Right lobe of liver (tissue), 6 donors: ENCODE data around the gene SLC8A1. TPM values are rescaled to one million over a fixed set of nuclear protein-coding genes. Genes with fewer than 3 reads are reported as not detected.

Source experiments
- ATAC-seq, 4 donors: fragments of 200-7000 bp; cut with Tn5 transposase; one replicate each; pipeline ENCODE4 v1.9.1; 2020; ENCODE audit warnings: mild to moderate bottlenecking in 4 of 4, moderate library complexity in 4 of 4
- DNase-seq, 3 donors: peaks; one replicate each; pipeline ENCODE4 v3.0.0-alpha.2; 2020
- H3K27ac ChIP-seq, 3 donors: fragments of 200-600 bp; one replicate each; pipeline ENCODE4 v1.8.0; 2022
- H3K27me3 ChIP-seq, 2 donors: fragments of 200-600 bp; one replicate each; pipeline ENCODE4 v1.8.0; 2022
- H3K36me3 ChIP-seq, 4 donors: fragments of 200-600 bp; sonication (generic) in 1 of 4; one replicate each; pipeline versions ENCODE4 v1.5.1 to v1.8.0; 2017 to 2022; ENCODE audit warnings: control low read depth in 1 of 4
- H3K4me1 ChIP-seq, 4 donors: fragments of 200-600 bp; sonication (generic) in 1 of 4; one replicate each; pipeline versions ENCODE4 v1.5.1 to v1.8.0; 2017 to 2022; ENCODE audit warnings: control low read depth in 1 of 4
- H3K4me3 ChIP-seq, 3 donors: fragments of 200-600 bp; one replicate each; pipeline ENCODE4 v1.8.0; 2022
- H3K9me3 ChIP-seq, 4 donors: fragments of 200-600 bp; sonication (generic) in 1 of 4; one replicate each; pipeline versions ENCODE4 v1.5.1 to v1.8.0; 2017 to 2022; ENCODE audit warnings: control low read depth in 1 of 4
- CTCF ChIP-seq, 4 donors: fragments of 200-600 bp in 3 of 4; fragments of 450-650 bp in 1 of 4; IDR thresholded peaks; one replicate each; pipeline versions ENCODE4 v1.5.1 to v1.8.0; 2016 to 2022; ENCODE audit warnings: antibody characterized with exemption in 4 of 4, mild to moderate bottlenecking in 2 of 4
- POLR2A ChIP-seq: fragments of 450-650 bp; IDR thresholded peaks from one replicate; pipeline ENCODE4 v1.6.1; 2017; ENCODE audit warnings: antibody characterized with exemption, mild to moderate bottlenecking
- WGBS: methylation state at CpG from one replicate; pipeline ENCODE4 v1.1.6; 2018; ENCODE audit warnings: low coverage, low lambda C conversion rate; ENCODE audit not compliant: insufficient coverage; ENCODE audit errors: missing lambda C conversion rate; 5-methylcytosine and 5-hydroxymethylcytosine counted together
- intact Hi-C, 2 donors: fragments of 100-400 bp; cut with DNase I; formaldehyde crosslinking; loops; one replicate each; pipeline versions ENCODE4 v1.11.2 to v1.14.1; 2022
- total RNA-seq, 6 experiments: library from RNA; depleted of rRNA in 2 of 6; stranded (reverse); fragments of >200 nt in 2 of 6; fragmentation: NEBNext Ultra II Directional in 3 of 6; extraction: Animal tissue kit (Norgen Biotek cat#: 25700) in 3 of 6; gene quantifications; one replicate each; pipeline versions ENCODE4 v1.1.0 to v1.2.4, GENCODE V29; 2016 to 2023
- donor health status: DM: no; HTN: yes; CAD: no.
- donor health status: DM: no; HTN: no; CAD: no.
- donor health status: DM: no; HTN: no; CAD: no.
- donor health status: DM: no; HTN: yes; CAD: no.
- donor health status: DM: no; HTN: yes; CAD: no.

SLC8A1 gene
- total RNA-seq, 6 experiments from 2014 or later, result 3.3 to 12.1 (median 4.9) TPM

- no peak for DNase-seq
- H3K9me3 ChIP-seq, result no peaks in the 10 kb centered on the region
- no peaks in the 10 kb centered on the region for H3K4me1 ChIP-seq
- 45% methylated on average over 11 of the region's 11 CpGs for WGBS
- peak; percentile 73 to 92 (median 86) for ATAC-seq
- peak overlapping the region; percentile 6 to 11 (median 8) for H3K27ac ChIP-seq
- H3K36me3 ChIP-seq, result no peaks in the 10 kb centered on the region
- peak overlapping the region; percentile 9 to 25 (median 21) for H3K4me3 ChIP-seq
- TF ChIP-seq CTCF (IDR thresholded peaks at IDR 0.05) (no peak), POLR2A (no peak)
- intact Hi-C loops, result no loop called here
- no peaks in the 10 kb centered on the region for H3K27me3 ChIP-seq
Observed at GRCh38 chr2:40488927-40489677, 37.2 kb upstream of the SLC8A1 start.

GRCh38 chr2:40488101-40488601 lies 36.3 kb upstream of the SLC8A1 start:
- no peak for DNase-seq
- Histone ChIP-seq H3K27ac (no peak overlapping the region), H3K4me3 (no peak overlapping the region), H3K36me3 (no peaks in the 10 kb centered on the region), H3K4me1 (no peaks in the 10 kb centered on the region), H3K27me3 (no peaks in the 10 kb centered on the region), H3K9me3 (no peaks in the 10 kb centered on the region)
- intact Hi-C loops, result no loop called here
- WGBS, result 13% methylated on average over 4 of the region's 4 CpGs
- peak in 3 of 4 donors; percentile 20 to 45 (median 33) for ATAC-seq
- no peak for TF ChIP-seq POLR2A
- peak in 3 of 4 donors; percentile 24 to 40 (median 38) for TF ChIP-seq CTCF (IDR thresholded peaks at IDR 0.05)

GRCh38 chr2:40487602-40488001 lies 35.7 kb upstream of the SLC8A1 start:
- DNase-seq (no peak), ATAC-seq (peak; percentile 49 to 66 (median 61))
- Histone ChIP-seq H3K9me3 (no peaks in the 10 kb centered on the region), H3K36me3 (no peaks in the 10 kb centered on the region), H3K4me3 (no peak overlapping the region), H3K4me1 (no peaks in the 10 kb centered on the region), H3K27ac (no peak overlapping the region), H3K27me3 (no peaks in the 10 kb centered on the region)
- TF ChIP-seq POLR2A (no peak), CTCF (IDR thresholded peaks at IDR 0.05) (no peak)
- WGBS, result 45% methylated on average over 1 of the region's 2 CpGs
- intact Hi-C loops, result no loop called here

GRCh38 chr2:40485854-40486253 lies 34.0 kb upstream of the SLC8A1 start:
- no peak overlapping the region for H3K4me3 ChIP-seq
- TF ChIP-seq CTCF (IDR thresholded peaks at IDR 0.05) (no peak), POLR2A (no peak)
- H3K9me3 ChIP-seq, result no peaks in the 10 kb centered on the region
- DNase-seq (no peak), ATAC-seq (no peak)
- H3K27me3 ChIP-seq, result no peaks in the 10 kb centered on the region
- no peaks in the 10 kb centered on the region for H3K36me3 ChIP-seq
- 67% methylated on average over 2 of the region's 3 CpGs for WGBS
- H3K27ac ChIP-seq, result no peak overlapping the region
- H3K4me1 ChIP-seq, result no peaks in the 10 kb centered on the region
- intact Hi-C loops, result no loop called here
